HT-29 (cell line): Measurements from ENCODE around the gene CLDN20. TPM values are rescaled to one million over a fixed set of nuclear protein-coding genes. Genes with fewer than 3 reads are reported as not detected.

ENCODE experiments used
- DNase-seq: peaks from one replicate; pipeline ENCODE4 v3.0.0-alpha.2; 2015; ENCODE audit warnings: low spot score
- total RNA-seq: library from RNA; depleted of rRNA; stranded (reverse); fragments of >200 nt; shearing (Covaris generic); gene quantifications from 2 replicates; pipeline ENCODE4 v1.2.3, GENCODE V29; 2014

The CLDN20 gene
- total RNA-seq, 1 experiment from 2014 or later = not detected

- DNase-seq = no peak
These were observed 6.0 kb downstream of the CLDN20 start for GRCh38 chr6:155269765-155270164.

- no peak for DNase-seq
These were observed 6.8 kb downstream of the CLDN20 start for GRCh38 chr6:155270561-155271091.

GRCh38 chr6:155271145-155271544, 7.3 kb downstream of the CLDN20 start:
- DNase-seq = no peak

DNA sequence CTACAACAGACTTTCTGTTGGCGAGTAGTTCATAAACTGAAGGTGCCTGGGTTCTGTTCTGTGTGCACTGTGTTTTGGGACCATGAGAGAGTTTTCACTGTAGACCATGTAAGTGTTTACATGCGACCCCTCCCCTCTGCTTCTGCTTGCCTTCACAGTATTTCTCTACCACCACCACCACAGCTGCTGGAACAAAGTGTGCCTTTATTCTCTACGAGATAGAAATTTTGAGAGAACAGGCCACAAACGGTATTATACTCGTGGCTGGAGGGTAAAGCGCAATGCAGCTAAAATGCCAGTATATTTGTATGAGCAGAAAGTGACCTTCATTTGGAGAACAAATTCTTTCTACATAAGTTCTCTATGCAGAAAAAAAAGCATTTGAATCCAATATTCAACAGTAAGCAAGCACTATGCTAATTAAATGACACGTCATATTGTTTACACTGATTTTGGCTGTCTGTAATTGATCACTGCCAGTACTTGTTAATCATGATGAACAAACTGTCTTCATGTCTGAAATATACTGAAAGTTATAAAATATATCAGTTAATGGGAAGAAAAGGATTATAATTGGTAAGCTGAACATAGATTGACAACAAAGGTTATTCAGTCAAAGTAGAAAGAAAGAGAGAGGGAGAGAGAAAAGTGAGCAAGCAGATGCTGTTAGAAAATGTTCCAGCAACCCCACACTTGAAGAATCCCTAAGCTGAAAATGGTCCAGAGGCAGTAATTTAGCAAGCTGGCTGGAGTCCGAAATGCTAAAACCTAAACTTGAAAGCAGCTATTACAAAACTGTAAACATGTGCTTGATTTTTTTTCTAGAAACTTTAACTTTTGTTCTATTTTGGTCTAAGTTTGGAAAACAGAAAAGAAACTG, 8.8 kb downstream of the CLDN20 start:
- no peak for DNase-seq

DNA sequence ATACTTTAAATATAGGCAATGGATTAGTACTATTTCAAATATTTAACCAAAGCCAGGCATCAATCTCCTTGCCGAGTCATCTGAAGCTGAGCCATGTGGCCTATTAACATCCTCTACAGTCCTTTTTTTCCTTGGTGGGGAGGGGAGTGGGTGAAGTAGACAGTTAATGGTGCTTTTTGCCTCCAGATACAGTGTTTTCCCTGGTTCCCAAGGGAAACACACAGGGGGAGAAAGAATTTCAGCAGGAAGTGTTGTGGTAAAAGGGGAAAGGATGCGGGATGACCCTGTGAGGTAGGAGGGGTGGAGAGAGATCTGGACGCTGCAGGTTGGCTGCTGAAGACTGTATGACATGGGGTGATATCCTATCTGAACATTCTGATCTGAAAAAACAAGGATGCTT, 9.6 kb downstream of the CLDN20 start:
- DNase-seq = no peak

- no peak for DNase-seq
These were observed 10.3 kb downstream of the CLDN20 start for GRCh38 chr6:155274106-155274505.

- no peak for DNase-seq
These were observed 10.7 kb downstream of the CLDN20 start for GRCh38 chr6:155274533-155274932.

GRCh38 chr6:155275808-155276480, 12.1 kb downstream of the CLDN20 start:
- no peak for DNase-seq

DNA sequence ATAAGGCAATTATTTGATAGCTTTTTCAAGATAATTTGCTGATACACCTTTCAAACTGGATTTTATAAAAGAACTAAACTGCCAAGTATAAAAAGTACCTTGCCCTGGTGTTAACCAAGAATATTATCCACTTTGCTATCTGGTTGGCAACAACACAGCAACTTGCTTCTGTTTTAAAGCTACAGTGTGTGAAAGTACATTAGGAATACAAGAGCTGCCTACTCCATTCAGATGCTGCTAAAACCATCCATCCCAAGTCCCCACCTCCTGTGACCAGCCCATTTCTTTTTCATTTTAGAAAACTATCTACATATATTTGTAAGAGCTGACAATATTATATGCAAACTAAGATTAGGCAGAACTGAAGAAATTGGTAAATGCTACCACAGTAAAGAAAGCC, 12.8 kb downstream of the CLDN20 start:
- no peak for DNase-seq

GRCh38 chr6:155278319-155279049, 14.7 kb downstream of the CLDN20 start:
- DNase-seq = no peak

- no peak for DNase-seq
These were observed 21.0 kb downstream of the CLDN20 start for GRCh38 chr6:155284775-155285174.

DNA sequence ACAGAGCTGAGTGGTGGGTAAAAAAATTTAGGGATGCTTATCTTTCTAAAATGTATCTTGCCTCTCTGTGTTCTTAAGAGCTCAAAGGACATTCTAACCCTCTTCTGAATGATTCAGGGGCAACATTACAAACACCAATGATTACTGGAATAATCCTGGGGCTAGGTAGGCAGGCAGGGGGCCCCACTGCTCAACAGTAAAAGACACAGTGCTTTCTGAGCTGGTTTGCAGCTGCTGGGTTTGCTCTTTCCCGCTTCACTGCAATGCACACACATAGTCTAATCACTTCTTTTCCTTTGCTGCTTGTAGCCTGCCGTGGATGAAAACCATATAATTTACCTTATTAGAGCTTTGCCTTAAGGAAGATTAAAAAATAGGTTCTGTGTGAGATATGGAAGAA, 23.9 kb downstream of the CLDN20 start:
- DNase-seq = no peak

DNA sequence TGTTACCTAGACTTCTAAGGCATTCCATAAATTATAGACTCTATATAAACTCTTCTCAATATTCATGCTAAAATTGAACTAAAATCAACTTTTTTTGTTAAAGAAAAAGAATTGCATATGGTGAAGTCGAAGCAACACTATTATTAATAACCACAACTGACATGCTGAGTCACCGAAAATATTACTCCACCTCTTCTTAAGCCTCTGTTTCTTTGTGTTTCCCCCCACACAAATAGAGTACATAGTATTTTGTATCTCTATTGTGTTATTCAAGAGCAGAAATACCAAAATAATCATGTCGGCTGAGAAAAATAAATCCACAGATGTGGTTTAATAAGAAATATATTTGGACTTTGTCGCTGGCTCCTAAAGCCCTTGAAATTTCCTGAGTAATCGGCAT, 26.7 kb downstream of the CLDN20 start:
- no peak for DNase-seq

DNA sequence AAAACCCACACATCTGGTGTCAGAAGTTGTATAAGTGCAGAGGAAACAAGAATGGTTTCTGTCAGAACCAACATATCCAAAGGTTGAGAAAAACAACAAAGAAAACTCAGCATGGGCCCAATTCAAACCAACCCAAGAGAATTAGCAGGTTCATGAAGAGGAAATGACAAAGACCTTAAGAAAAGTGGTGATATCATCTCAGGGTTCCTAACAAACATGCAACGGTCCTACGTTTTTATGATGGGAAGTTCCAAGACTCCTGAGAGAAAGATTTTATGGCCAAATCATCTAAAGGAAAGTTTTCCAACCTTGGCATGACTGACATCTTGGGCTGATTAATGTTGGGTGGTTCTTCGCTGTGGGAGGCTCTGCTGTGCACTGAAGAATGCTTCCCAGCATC, 27.5 kb downstream of the CLDN20 start:
- no peak for DNase-seq

GRCh38 chr6:155292711-155293110, 28.9 kb downstream of the CLDN20 start:
- DNase-seq = no peak

DNA sequence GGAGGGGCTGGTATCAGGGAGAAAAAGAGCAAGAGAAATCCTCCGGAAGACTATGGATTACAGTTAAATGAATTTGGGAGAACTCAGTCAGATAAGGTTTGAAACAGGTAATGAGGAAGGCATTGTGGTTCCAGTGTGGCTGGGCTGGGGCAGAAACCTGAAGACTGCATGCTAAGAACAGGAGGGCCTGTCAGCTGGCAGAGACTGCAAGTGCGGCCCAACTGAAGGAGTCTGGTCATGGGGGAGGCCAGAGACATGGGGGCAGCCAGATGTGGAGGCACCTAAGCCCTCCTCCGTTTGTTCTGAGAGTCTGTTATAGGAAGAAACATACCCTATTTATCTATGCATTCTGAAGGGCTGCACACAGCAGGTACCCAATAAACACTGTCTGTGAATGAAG, 33.9 kb downstream of the CLDN20 start:
- no peak for DNase-seq

DNA sequence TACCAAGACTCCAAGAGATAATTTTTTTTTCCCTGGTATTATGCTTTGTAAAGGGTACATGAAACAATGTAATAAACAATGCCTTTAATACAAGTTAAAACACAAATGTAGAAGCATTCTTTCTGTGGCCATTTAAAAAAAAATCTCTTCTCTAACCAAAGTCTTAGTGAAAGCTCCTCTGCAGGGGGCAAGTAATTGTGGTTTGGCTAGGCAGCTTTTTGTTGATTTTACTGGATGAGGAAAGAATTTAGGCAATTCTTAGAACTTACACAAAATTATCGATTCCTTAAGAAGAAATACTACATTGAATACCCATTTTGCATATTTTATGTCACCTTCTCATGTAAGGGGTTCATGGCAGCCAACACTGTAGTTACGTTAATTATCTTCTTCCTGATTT, 38.1 kb downstream of the CLDN20 start:
- DNase-seq = no peak

DNA sequence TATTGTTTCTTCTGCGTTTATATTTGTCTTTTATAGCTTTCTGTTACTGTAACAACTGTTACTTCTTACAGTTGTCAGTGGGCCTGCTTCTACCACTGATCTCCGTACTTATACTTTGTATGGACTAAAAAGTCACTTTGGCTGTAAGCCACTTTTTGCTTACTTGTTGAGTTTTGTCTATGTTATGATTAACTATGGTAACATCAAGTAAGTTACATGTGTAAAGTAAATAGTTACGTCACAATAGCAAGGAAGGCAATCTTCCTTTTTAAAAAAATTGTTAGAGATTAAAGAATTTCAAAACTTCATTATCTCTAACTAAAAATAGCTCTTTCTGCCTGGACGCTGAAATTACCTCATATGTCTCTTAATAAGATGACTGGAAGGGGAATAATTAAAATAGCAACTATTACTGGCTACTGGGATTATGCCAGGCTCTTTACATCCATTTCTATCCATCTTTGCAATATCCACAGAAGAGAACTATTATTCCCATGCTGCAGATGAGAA, 39.6 kb downstream of the CLDN20 start:
- no peak for DNase-seq

GRCh38 chr6:155306958-155307357, 43.1 kb downstream of the CLDN20 start:
- no peak for DNase-seq

DNA sequence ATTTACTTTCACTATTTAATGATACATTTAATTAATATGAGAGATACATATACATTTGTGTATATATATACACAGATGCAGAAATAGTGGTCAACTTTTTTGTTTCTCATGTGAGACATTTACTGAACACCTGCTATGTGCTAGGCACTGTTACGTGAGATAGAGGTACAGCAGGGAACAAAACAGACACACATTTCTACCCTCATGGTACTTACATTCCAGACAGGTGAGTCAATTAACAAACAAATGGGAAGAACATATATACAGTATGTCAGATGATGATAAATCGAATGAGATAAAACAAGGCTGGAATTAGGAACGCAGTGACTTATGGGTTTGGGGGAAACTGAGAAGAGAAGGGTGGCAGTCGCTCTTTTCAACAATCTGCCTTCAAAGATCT, 45.3 kb downstream of the CLDN20 start:
- no peak for DNase-seq

- no peak for DNase-seq
These were observed 46.8 kb downstream of the CLDN20 start for GRCh38 chr6:155310596-155310995.

- DNase-seq = no peak
These were observed 47.3 kb downstream of the CLDN20 start for GRCh38 chr6:155311086-155311485.
